ENCODE results near the gene ITSN1. TPM values are rescaled to one million over a fixed set of nuclear protein-coding genes. Genes with fewer than 3 reads are reported as not detected.

The ITSN1 gene
- total RNA-seq, 3 donors from 2014 or later (not counting 1 experiment from before 2014, with no cell fraction given), result 1.5 to 5.1 (median 2.7) TPM

GRCh38 chr21:33677450-33677849 is 35.1 kb downstream of the ITSN1 start:
- no peak for ATAC-seq
- no peak overlapping the region for H3K4me3 Mint-ChIP-seq
- no peak for TF ChIP-seq CTCF (IDR thresholded peaks at IDR 0.05)
- H3K4me3 ChIP-seq (ENCODE audit: low read length), result no peak overlapping the region
- peaks cover 0 to 2% of the 10 kb centered on the region in 2 donors for H3K27me3 Mint-ChIP-seq (ENCODE audit: low read depth in 2 of 2)
- H3K9me3 Mint-ChIP-seq, result no peaks in the 10 kb centered on the region
- H3K27ac ChIP-seq (ENCODE audit: low read length), result no peak overlapping the region
- H3K36me3 ChIP-seq (ENCODE audit: control insufficient read depth, insufficient read depth, low read length), result no peaks in the 10 kb centered on the region
- no peaks in the 10 kb centered on the region for H3K36me3 Mint-ChIP-seq
- no peak overlapping the region for H3K27ac Mint-ChIP-seq
- no peaks in the 10 kb centered on the region for H3K4me1 Mint-ChIP-seq
- no peaks in the 10 kb centered on the region for H3K9me3 ChIP-seq (ENCODE audit: control insufficient read depth, insufficient read depth, low read length)
- no peaks in the 10 kb centered on the region for H3K27me3 ChIP-seq (ENCODE audit: control insufficient read depth, insufficient read depth, low read length)
- DNase-seq, result no peak
- H3K4me1 ChIP-seq (ENCODE audit: control insufficient read depth, insufficient read depth, low read length), result no peaks in the 10 kb centered on the region
- WGBS (ENCODE audit: insufficient coverage), result 90% methylated on average over 9 of the region's 9 CpGs
- intact Hi-C loops (cut with micrococcal nuclease), result no loop called here

- no peaks in the 10 kb centered on the region for H3K9me3 Mint-ChIP-seq
- 90% methylated on average over 6 of the region's 6 CpGs for WGBS (ENCODE audit: insufficient coverage)
- no peak for TF ChIP-seq CTCF (IDR thresholded peaks at IDR 0.05)
These were observed 38.6 kb downstream of the ITSN1 start for GRCh38 chr21:33680870-33681269.

GRCh38 chr21:33682992-33683627 is 40.8 kb downstream of the ITSN1 start:
- Mint-ChIP-seq H3K9me3 (no peaks in the 10 kb centered on the region), H3K27me3 (ENCODE audit: low read depth in 2 of 2) (peaks cover 2 to 13% of the 10 kb centered on the region in 2 donors), H3K4me1 (no peaks in the 10 kb centered on the region), H3K4me3 (no peak overlapping the region), H3K36me3 (no peaks in the 10 kb centered on the region), H3K27ac (no peak overlapping the region)
- Histone ChIP-seq H3K27ac (ENCODE audit: low read length) (no peak overlapping the region), H3K4me1 (ENCODE audit: control insufficient read depth, insufficient read depth, low read length) (no peaks in the 10 kb centered on the region), H3K36me3 (ENCODE audit: control insufficient read depth, insufficient read depth, low read length) (no peaks in the 10 kb centered on the region), H3K27me3 (ENCODE audit: control insufficient read depth, insufficient read depth, low read length) (no peaks in the 10 kb centered on the region), H3K4me3 (ENCODE audit: low read length) (no peak overlapping the region), H3K9me3 (ENCODE audit: control insufficient read depth, insufficient read depth, low read length) (no peaks in the 10 kb centered on the region)
- WGBS (ENCODE audit: insufficient coverage), result 87% methylated on average over 4 of the region's 4 CpGs
- intact Hi-C loops (cut with micrococcal nuclease), result no loop called here
- ATAC-seq (no peak), DNase-seq (no peak)
- no peak for TF ChIP-seq CTCF (IDR thresholded peaks at IDR 0.05)

More at GRCh38 chr21:33680870-33681269, 38.6 kb downstream of the ITSN1 start:
- H3K4me1 Mint-ChIP-seq, result no peaks in the 10 kb centered on the region
- peaks cover 2 to 11% of the 10 kb centered on the region in 2 donors for H3K27me3 Mint-ChIP-seq (ENCODE audit: low read depth in 2 of 2)
- intact Hi-C loops (cut with micrococcal nuclease), result no loop called here
- no peak overlapping the region for H3K4me3 ChIP-seq (ENCODE audit: low read length)
- DNase-seq (no peak), ATAC-seq (no peak)
- no peaks in the 10 kb centered on the region for H3K9me3 ChIP-seq (ENCODE audit: control insufficient read depth, insufficient read depth, low read length)
- no peaks in the 10 kb centered on the region for H3K27me3 ChIP-seq (ENCODE audit: control insufficient read depth, insufficient read depth, low read length)
- H3K27ac ChIP-seq (ENCODE audit: low read length), result no peak overlapping the region
- no peak overlapping the region for H3K4me3 Mint-ChIP-seq
- no peak overlapping the region for H3K27ac Mint-ChIP-seq
- H3K36me3 Mint-ChIP-seq, result no peaks in the 10 kb centered on the region
- no peaks in the 10 kb centered on the region for H3K4me1 ChIP-seq (ENCODE audit: control insufficient read depth, insufficient read depth, low read length)
- H3K36me3 ChIP-seq (ENCODE audit: control insufficient read depth, insufficient read depth, low read length), result no peaks in the 10 kb centered on the region

GRCh38 chr21:33684068-33684467 is 41.8 kb downstream of the ITSN1 start:
- no peak for TF ChIP-seq CTCF (IDR thresholded peaks at IDR 0.05)
- WGBS (ENCODE audit: insufficient coverage), result 100% methylated on average over 1 of the region's 2 CpGs
- Mint-ChIP-seq H3K9me3 (no peaks in the 10 kb centered on the region), H3K27ac (no peak overlapping the region), H3K4me1 (no peaks in the 10 kb centered on the region), H3K36me3 (no peaks in the 10 kb centered on the region), H3K27me3 (ENCODE audit: low read depth in 2 of 2) (peaks cover 2 to 18% of the 10 kb centered on the region in 2 donors), H3K4me3 (no peak overlapping the region)
- no peaks in the 10 kb centered on the region for H3K27me3 ChIP-seq (ENCODE audit: control insufficient read depth, insufficient read depth, low read length)
- no peak for ATAC-seq
- no peaks in the 10 kb centered on the region for H3K36me3 ChIP-seq (ENCODE audit: control insufficient read depth, insufficient read depth, low read length)
- H3K9me3 ChIP-seq (ENCODE audit: control insufficient read depth, insufficient read depth, low read length), result no peaks in the 10 kb centered on the region
- intact Hi-C loops (cut with micrococcal nuclease), result no loop called here
- no peak for DNase-seq
- no peak overlapping the region for H3K27ac ChIP-seq (ENCODE audit: low read length)
- no peak overlapping the region for H3K4me3 ChIP-seq (ENCODE audit: low read length)
- no peaks in the 10 kb centered on the region for H3K4me1 ChIP-seq (ENCODE audit: control insufficient read depth, insufficient read depth, low read length)
